Panc1 (cell line): ENCODE results near the gene PEX5L. TPM values are rescaled to one million over a fixed set of nuclear protein-coding genes. Genes with fewer than 3 reads are reported as not detected.

Experiments used
- ATAC-seq: fragments of 200-7000 bp; cut with Tn5 transposase; 2 replicates; pipeline ENCODE4 v1.9.1; 2020; ENCODE audit warnings: mild to moderate bottlenecking, moderate library complexity
- BruUV-seq: library from RNA; stranded (reverse); fragments of 400-500 nt; replicated peaks from 2 replicates; lab custom pipeline; 2021; lab: Mats Ljungman, UMichigan
- CTCF ChIA-PET: fragments of 300-600 bp; sonication (Branson Sonifier 250); formaldehyde crosslinking; loops from one replicate; lab custom pipeline; 2022; ENCODE audit warnings: antibody characterized with exemption; lab: Charles Lee
- POLR2A ChIA-PET: fragments of 300-600 bp; sonication (Branson Sonifier 250); formaldehyde crosslinking; loops from one replicate; lab custom pipeline; 2022; ENCODE audit warnings: antibody characterized with exemption; lab: Charles Lee
- DNase-seq: peaks from one replicate; pipeline ENCODE4 v3.0.0-alpha.2; 2010; ENCODE audit warnings: low read depth, low spot score
- H3K27ac ChIP-seq: 2 replicates; pipeline ENCODE4 v1.5.1; 2011; ENCODE audit warnings: mild to moderate bottlenecking, low read length, inconsistent platforms
- H3K27me3 ChIP-seq: fragments of 200-500 bp; sonication (Bioruptor generic); 2 replicates; pipeline ENCODE4 v1.6.0; 2014; ENCODE audit warnings: low read length, inconsistent platforms; ENCODE audit not compliant: control insufficient read depth, insufficient read depth
- H3K36me3 ChIP-seq: fragments of 200-500 bp; sonication (Bioruptor generic); 2 replicates; pipeline ENCODE4 v1.5.1; 2014; ENCODE audit warnings: inconsistent platforms, mild to moderate bottlenecking, low read length, moderate library complexity; ENCODE audit not compliant: control insufficient read depth, insufficient read depth
- H3K4me1 ChIP-seq: 2 replicates; pipeline ENCODE4 v1.5.1; 2011; ENCODE audit warnings: inconsistent platforms, mild to moderate bottlenecking, low read length, moderate library complexity; ENCODE audit not compliant: control insufficient read depth, insufficient read depth
- H3K4me3 ChIP-seq, 2 experiments: 2 replicates each; pipeline ENCODE4 v1.5.1; 2011 to 2012; ENCODE audit warnings: low read depth in 2 of 2, low read length in 2 of 2, mild to moderate bottlenecking in 2 of 2, inconsistent platforms in 1 of 2, moderate library complexity in 1 of 2
- H3K9me3 ChIP-seq: fragments of 200-500 bp; sonication (Bioruptor generic); 2 replicates; pipeline ENCODE4 v1.5.1; 2014; ENCODE audit warnings: low read depth, mild to moderate bottlenecking, inconsistent platforms, low read length, moderate library complexity; ENCODE audit not compliant: control insufficient read depth, insufficient read depth
- POLR2AphosphoS5 ChIP-seq: IDR thresholded peaks from 2 replicates; pipeline ENCODE4 v1.6.1; 2012; ENCODE audit warnings: mild to moderate bottlenecking, low read depth, low read length, moderate library complexity
- SIN3A ChIP-seq: IDR thresholded peaks from 2 replicates; pipeline ENCODE4 v1.6.1; 2012; ENCODE audit warnings: low read depth, mild to moderate bottlenecking, low read length, moderate library complexity, borderline replicate concordance; ENCODE audit not compliant: insufficient read depth
- TCF7L2 ChIP-seq: IDR thresholded peaks from 2 replicates; pipeline ENCODE4 v1.6.1; 2011; ENCODE audit warnings: mild to moderate bottlenecking, low read depth, low read length, inconsistent platforms
- in situ Hi-C: cut with HindIII; loops from 2 replicates; pipeline ENCODE4 v1.10.0; 2016; ENCODE audit warnings: low sequenced_read_pairs, low pct_unique_long_range_greater_than_20kb
- intact Hi-C: fragments of 100-400 bp; cut with micrococcal nuclease; formaldehyde crosslinking; loops from one replicate; pipeline ENCODE4 v1.10.0; 2022; ENCODE audit not compliant: unreplicated experiment
- total RNA-seq: library from RNA; stranded (reverse); gene quantifications from one replicate; pipeline ENCODE4 v1.2.1, GENCODE V29; 2021; ENCODE audit not compliant: unreplicated experiment
- TF ChIP-seq, protein P1 (sequence below): fragments of 450-650 bp; IDR thresholded peaks from 2 replicates; pipeline ENCODE4 v1.5.1; 2017; ENCODE audit warnings: mild to moderate bottlenecking
- TF ChIP-seq, protein P2 (sequence below), 2 experiments: IDR thresholded peaks; 2 replicates each; pipeline ENCODE4 v1.6.1; 2011 to 2012; ENCODE audit warnings: low read depth in 2 of 2, control low read depth in 1 of 2, low read length in 1 of 2, mild to moderate bottlenecking in 1 of 2, moderate library complexity in 1 of 2; ENCODE audit not compliant: insufficient read depth in 1 of 2

PEX5L gene
- total RNA-seq, 1 experiment from 2014 or later = 0.23 TPM

DNA sequence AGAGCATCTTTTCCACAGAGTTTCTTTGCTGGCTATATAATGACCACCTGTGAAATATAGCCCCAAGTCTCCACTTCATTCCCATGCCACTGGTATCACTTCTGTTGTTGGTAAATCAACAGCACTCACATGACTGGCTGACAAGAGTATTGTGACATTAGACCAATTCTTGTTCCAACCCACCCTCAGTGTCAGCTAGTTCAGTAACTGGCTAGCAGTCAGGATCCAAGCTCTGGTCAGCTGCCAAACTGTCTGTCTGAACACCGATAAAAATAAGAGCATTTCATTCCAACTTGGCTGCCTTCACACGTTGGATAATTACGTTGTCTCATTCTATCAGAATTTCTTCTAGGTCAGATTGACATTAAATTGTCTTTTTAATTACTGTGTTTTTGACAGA lies 217.4 kb downstream of the PEX5L start:
- intact Hi-C loops (no loop called here), in situ Hi-C loops (no loop called here)
- ATAC-seq = no peak
- Histone ChIP-seq H3K9me3 (no peaks in the 10 kb centered on the region), H3K4me3 (no peak overlapping the region), H3K27me3 (peaks cover 3% of the 10 kb centered on the region; the same call in 1 of the 2 replicates), H3K4me1 (no peaks in the 10 kb centered on the region), H3K36me3 (no peaks in the 10 kb centered on the region), H3K27ac (no peak overlapping the region)
- ChIA-PET CTCF (no interaction called here), POLR2A (interaction anchor here (0.8 kb wide), 1 partner anchor 67 kb away, joined by 3 read pairs; no protein-coding TSS in a partner anchor)
- no peak for DNase-seq
- BruUV-seq = no TSS peak
- TF ChIP-seq, protein P1, sequence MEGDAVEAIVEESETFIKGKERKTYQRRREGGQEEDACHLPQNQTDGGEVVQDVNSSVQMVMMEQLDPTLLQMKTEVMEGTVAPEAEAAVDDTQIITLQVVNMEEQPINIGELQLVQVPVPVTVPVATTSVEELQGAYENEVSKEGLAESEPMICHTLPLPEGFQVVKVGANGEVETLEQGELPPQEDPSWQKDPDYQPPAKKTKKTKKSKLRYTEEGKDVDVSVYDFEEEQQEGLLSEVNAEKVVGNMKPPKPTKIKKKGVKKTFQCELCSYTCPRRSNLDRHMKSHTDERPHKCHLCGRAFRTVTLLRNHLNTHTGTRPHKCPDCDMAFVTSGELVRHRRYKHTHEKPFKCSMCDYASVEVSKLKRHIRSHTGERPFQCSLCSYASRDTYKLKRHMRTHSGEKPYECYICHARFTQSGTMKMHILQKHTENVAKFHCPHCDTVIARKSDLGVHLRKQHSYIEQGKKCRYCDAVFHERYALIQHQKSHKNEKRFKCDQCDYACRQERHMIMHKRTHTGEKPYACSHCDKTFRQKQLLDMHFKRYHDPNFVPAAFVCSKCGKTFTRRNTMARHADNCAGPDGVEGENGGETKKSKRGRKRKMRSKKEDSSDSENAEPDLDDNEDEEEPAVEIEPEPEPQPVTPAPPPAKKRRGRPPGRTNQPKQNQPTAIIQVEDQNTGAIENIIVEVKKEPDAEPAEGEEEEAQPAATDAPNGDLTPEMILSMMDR = no peak
- TF ChIP-seq SIN3A (no peak), TCF7L2 (no peak), POLR2AphosphoS5 (no peak)
- TF ChIP-seq, protein P2, sequence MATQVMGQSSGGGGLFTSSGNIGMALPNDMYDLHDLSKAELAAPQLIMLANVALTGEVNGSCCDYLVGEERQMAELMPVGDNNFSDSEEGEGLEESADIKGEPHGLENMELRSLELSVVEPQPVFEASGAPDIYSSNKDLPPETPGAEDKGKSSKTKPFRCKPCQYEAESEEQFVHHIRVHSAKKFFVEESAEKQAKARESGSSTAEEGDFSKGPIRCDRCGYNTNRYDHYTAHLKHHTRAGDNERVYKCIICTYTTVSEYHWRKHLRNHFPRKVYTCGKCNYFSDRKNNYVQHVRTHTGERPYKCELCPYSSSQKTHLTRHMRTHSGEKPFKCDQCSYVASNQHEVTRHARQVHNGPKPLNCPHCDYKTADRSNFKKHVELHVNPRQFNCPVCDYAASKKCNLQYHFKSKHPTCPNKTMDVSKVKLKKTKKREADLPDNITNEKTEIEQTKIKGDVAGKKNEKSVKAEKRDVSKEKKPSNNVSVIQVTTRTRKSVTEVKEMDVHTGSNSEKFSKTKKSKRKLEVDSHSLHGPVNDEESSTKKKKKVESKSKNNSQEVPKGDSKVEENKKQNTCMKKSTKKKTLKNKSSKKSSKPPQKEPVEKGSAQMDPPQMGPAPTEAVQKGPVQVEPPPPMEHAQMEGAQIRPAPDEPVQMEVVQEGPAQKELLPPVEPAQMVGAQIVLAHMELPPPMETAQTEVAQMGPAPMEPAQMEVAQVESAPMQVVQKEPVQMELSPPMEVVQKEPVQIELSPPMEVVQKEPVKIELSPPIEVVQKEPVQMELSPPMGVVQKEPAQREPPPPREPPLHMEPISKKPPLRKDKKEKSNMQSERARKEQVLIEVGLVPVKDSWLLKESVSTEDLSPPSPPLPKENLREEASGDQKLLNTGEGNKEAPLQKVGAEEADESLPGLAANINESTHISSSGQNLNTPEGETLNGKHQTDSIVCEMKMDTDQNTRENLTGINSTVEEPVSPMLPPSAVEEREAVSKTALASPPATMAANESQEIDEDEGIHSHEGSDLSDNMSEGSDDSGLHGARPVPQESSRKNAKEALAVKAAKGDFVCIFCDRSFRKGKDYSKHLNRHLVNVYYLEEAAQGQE (IDR thresholded peaks at IDR 0.05; ENCODE audit: insufficient read depth in 1 of 2, low read depth in 2 of 2, low read length in 1 of 2) = no peak

DNA sequence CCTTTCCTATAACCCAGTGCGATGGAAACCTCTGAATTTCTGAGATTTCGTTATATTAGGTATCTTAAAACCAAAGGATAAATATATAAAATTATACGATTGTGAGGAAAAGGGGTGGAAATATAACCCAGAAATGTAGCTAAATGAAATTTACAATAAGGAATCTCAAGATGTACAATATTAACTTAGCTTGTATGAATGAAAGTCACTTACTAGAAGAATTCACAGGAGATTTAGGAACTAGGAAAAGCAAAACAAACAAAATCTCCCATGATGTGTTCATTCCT lies 224.7 kb downstream of the PEX5L start:
- CTCF ChIA-PET = interaction anchor here (1.0 to 1.1 kb wide), 2 partner anchors 20 to 790 kb away, joined by 3 read pairs; partner anchors contain the start of gene TTC14
- Histone ChIP-seq H3K36me3 (no peaks in the 10 kb centered on the region), H3K27me3 (no peaks in the 10 kb centered on the region), H3K9me3 (no peaks in the 10 kb centered on the region), H3K4me3 (no peak overlapping the region), H3K27ac (no peak overlapping the region), H3K4me1 (no peaks in the 10 kb centered on the region)
- DNase-seq (no peak), ATAC-seq (no peak)
- POLR2A ChIA-PET = no interaction called here
- intact Hi-C loops (loop anchor here (2.0 kb wide), 1 partner anchor 783 kb away; no protein-coding TSS in a partner anchor), in situ Hi-C loops (no loop called here)
- TF ChIP-seq TCF7L2 = no peak
- TF ChIP-seq, protein P1 = no peak
- TF ChIP-seq, protein P2 (IDR thresholded peaks at IDR 0.05; ENCODE audit: insufficient read depth in 1 of 2, low read depth in 2 of 2, low read length in 1 of 2) = no peak
- no peak for TF ChIP-seq SIN3A
- TF ChIP-seq POLR2AphosphoS5 = no peak
- BruUV-seq = no TSS peak
